Astrocyte (in vitro differentiated cells and primary cell): ENCODE measurements around the gene CDK11A. TPM values are rescaled to one million over a fixed set of nuclear protein-coding genes. Genes with fewer than 3 reads are reported as not detected.
"Not testable (repeated sequence)": the region's sequence is repeated elsewhere in the genome, so short reads cannot be mapped to it uniquely, and the experiment has no call there.

Experiments used
- DNase-seq: peaks from one replicate; pipeline ENCODE4 v3.0.0-alpha.2; 2010; ENCODE audit warnings: low read depth
- FAIRE-seq: peaks from 2 replicates; lab custom pipeline; 2011; peaks lifted over from hg19 to GRCh38; lab: Jason Lieb, UNC
- H2AFZ ChIP-seq: 2 replicates; pipeline ENCODE4 v1.6.0; 2012; ENCODE audit warnings: low read depth, low read length, inconsistent platforms
- H3K27ac ChIP-seq: 2 replicates; pipeline ENCODE4 v1.5.1; 2011; ENCODE audit warnings: low read depth, low read length, inconsistent platforms
- H3K27me3 ChIP-seq: 2 replicates; pipeline ENCODE4 v1.6.0; 2011; ENCODE audit warnings: low read length, inconsistent platforms; ENCODE audit not compliant: insufficient read depth
- H3K36me3 ChIP-seq: 2 replicates; pipeline ENCODE4 v1.5.1; 2011; ENCODE audit warnings: low read length, inconsistent platforms; ENCODE audit not compliant: insufficient read depth
- H3K4me1 ChIP-seq: 2 replicates; pipeline ENCODE4 v1.5.1; 2011; ENCODE audit warnings: low read length, inconsistent platforms; ENCODE audit not compliant: insufficient read depth
- H3K4me2 ChIP-seq: 2 replicates; pipeline ENCODE4 v1.6.0; 2012; ENCODE audit warnings: low read length, inconsistent platforms
- H3K4me3 ChIP-seq: 2 replicates; pipeline ENCODE4 v1.5.1; 2011; ENCODE audit warnings: low read depth, mild to moderate bottlenecking, low read length, inconsistent platforms; ENCODE audit not compliant: insufficient read depth
- H3K79me2 ChIP-seq: 2 replicates; pipeline ENCODE4 v1.6.0; 2012; ENCODE audit warnings: mild to moderate bottlenecking, low read length, inconsistent platforms; ENCODE audit not compliant: insufficient read depth
- H3K9ac ChIP-seq: 2 replicates; pipeline ENCODE4 v1.6.0; 2012; ENCODE audit warnings: mild to moderate bottlenecking, low read length, inconsistent platforms
- H3K9me3 ChIP-seq: 2 replicates; pipeline ENCODE4 v1.5.1; 2012; ENCODE audit warnings: low read depth, mild to moderate bottlenecking, low read length, inconsistent platforms; ENCODE audit not compliant: insufficient read depth
- H4K20me1 ChIP-seq: 2 replicates; pipeline ENCODE4 v1.6.0; 2012; ENCODE audit warnings: low read length, inconsistent platforms; ENCODE audit not compliant: insufficient read depth
- H3K27ac Mint-ChIP-seq: one replicate; pipeline ENCODE4 v1.8.0; 2021; ENCODE audit warnings: mild to moderate bottlenecking, mixed read lengths; ENCODE audit not compliant: unreplicated experiment
- H3K27me3 Mint-ChIP-seq: one replicate; pipeline ENCODE4 v1.8.0; 2021; ENCODE audit warnings: low read depth, mixed read lengths; ENCODE audit not compliant: unreplicated experiment
- H3K36me3 Mint-ChIP-seq: one replicate; pipeline ENCODE4 v1.8.0; 2021; ENCODE audit warnings: low read depth, mixed read lengths; ENCODE audit not compliant: unreplicated experiment
- H3K4me1 Mint-ChIP-seq: one replicate; pipeline ENCODE4 v1.8.0; 2021; ENCODE audit warnings: low read depth, mixed read lengths; ENCODE audit not compliant: unreplicated experiment
- H3K4me3 Mint-ChIP-seq: one replicate; pipeline ENCODE4 v1.8.0; 2021; ENCODE audit warnings: mild to moderate bottlenecking, moderate library complexity, mixed read lengths; ENCODE audit not compliant: unreplicated experiment
- H3K9me3 Mint-ChIP-seq: one replicate; pipeline ENCODE4 v1.8.0; 2021; ENCODE audit warnings: mild to moderate bottlenecking, mixed read lengths; ENCODE audit not compliant: unreplicated experiment
- CTCF ChIP-seq: IDR thresholded peaks from 2 replicates; pipeline ENCODE4 v1.5.1; 2011; ENCODE audit warnings: low read depth, mild to moderate bottlenecking, inconsistent platforms, low read length, moderate library complexity; ENCODE audit not compliant: insufficient read depth
- EZH2 ChIP-seq: IDR thresholded peaks from 2 replicates; pipeline ENCODE4 v1.6.1; 2012; ENCODE audit warnings: mild to moderate bottlenecking, low read length, inconsistent platforms; ENCODE audit not compliant: insufficient read depth
- total RNA-seq: library from RNA; stranded (reverse); gene quantifications from 2 replicates; pipeline ENCODE4 v1.2.1, GENCODE V29; 2021

Gene CDK11A
- total RNA-seq, 1 donor from 2014 or later: 30.3 TPM

GRCh38 chr1:1665815-1666251 is 58.3 kb downstream of the CDK11A start:
- no peaks in the 10 kb centered on the region for H3K79me2 ChIP-seq
- Mint-ChIP-seq H3K4me1 (no peaks in the 10 kb centered on the region), H3K9me3 (no peaks in the 10 kb centered on the region), H3K27me3 (no peaks in the 10 kb centered on the region), H3K36me3 (peaks cover 2% of the 10 kb centered on the region), H3K4me3 (no peak overlapping the region), H3K27ac (no peak overlapping the region)
- H3K4me3 ChIP-seq: no peak overlapping the region
- DNase-seq (no peak), FAIRE-seq (no peak)
- H4K20me1 ChIP-seq: no peaks in the 10 kb centered on the region
- no peak overlapping the region for H3K9ac ChIP-seq
- H3K27me3 ChIP-seq: no peaks in the 10 kb centered on the region
- H2AFZ ChIP-seq: no peak overlapping the region
- H3K4me2 ChIP-seq: no peak overlapping the region
- H3K9me3 ChIP-seq: no peaks in the 10 kb centered on the region
- TF ChIP-seq EZH2 (no peak), CTCF (no peak)
- H3K36me3 ChIP-seq: peaks cover 9% of the 10 kb centered on the region
- no peak overlapping the region for H3K27ac ChIP-seq
- H3K4me1 ChIP-seq: no peaks in the 10 kb centered on the region

- H3K4me2 ChIP-seq: no peak overlapping the region
- no peaks in the 10 kb centered on the region for H3K27me3 Mint-ChIP-seq
- peaks cover 9% of the 10 kb centered on the region for H3K36me3 ChIP-seq
- H3K4me1 ChIP-seq: no peaks in the 10 kb centered on the region
- peaks cover 2% of the 10 kb centered on the region for H3K36me3 Mint-ChIP-seq
- TF ChIP-seq CTCF (no peak), EZH2 (no peak)
- no peak overlapping the region for H3K4me3 Mint-ChIP-seq
- DNase-seq (no peak), FAIRE-seq (no peak)
- H3K4me3 ChIP-seq: no peak overlapping the region
- no peak overlapping the region for H3K27ac Mint-ChIP-seq
- H3K9ac ChIP-seq: no peak overlapping the region
- H3K9me3 Mint-ChIP-seq: no peaks in the 10 kb centered on the region
- H3K79me2 ChIP-seq: no peaks in the 10 kb centered on the region
- no peaks in the 10 kb centered on the region for H3K27me3 ChIP-seq
- H3K4me1 Mint-ChIP-seq: no peaks in the 10 kb centered on the region
- H2AFZ ChIP-seq: no peak overlapping the region
- no peak overlapping the region for H3K27ac ChIP-seq
- no peaks in the 10 kb centered on the region for H4K20me1 ChIP-seq
- no peaks in the 10 kb centered on the region for H3K9me3 ChIP-seq
These were observed 59.0 kb downstream of the CDK11A start for GRCh38 chr1:1664941-1665814.

- H3K4me3 ChIP-seq, H3K4me1 ChIP-seq, H3K9me3 ChIP-seq, H3K9ac ChIP-seq, H3K27me3 Mint-ChIP-seq, H3K79me2 ChIP-seq, H3K27me3 ChIP-seq, H3K4me2 ChIP-seq, H3K27ac Mint-ChIP-seq, H3K36me3 ChIP-seq, H2AFZ ChIP-seq, H3K27ac ChIP-seq, H3K4me1 Mint-ChIP-seq, H3K36me3 Mint-ChIP-seq, H3K9me3 Mint-ChIP-seq, FAIRE-seq, H4K20me1 ChIP-seq, DNase-seq, H3K4me3 Mint-ChIP-seq: not testable (repeated sequence)
These were observed 59.8 kb downstream of the CDK11A start for GRCh38 chr1:1664318-1664717.

GRCh38 chr1:1662830-1663560 is 61.2 kb downstream of the CDK11A start:
- H4K20me1 ChIP-seq, H3K27ac ChIP-seq, H3K27me3 ChIP-seq, H3K4me1 Mint-ChIP-seq, H3K4me1 ChIP-seq, H3K36me3 Mint-ChIP-seq, FAIRE-seq, H3K9me3 ChIP-seq, H3K36me3 ChIP-seq, H3K4me3 ChIP-seq, H2AFZ ChIP-seq, H3K27ac Mint-ChIP-seq, H3K4me2 ChIP-seq, H3K9ac ChIP-seq, DNase-seq, H3K27me3 Mint-ChIP-seq, H3K9me3 Mint-ChIP-seq, H3K79me2 ChIP-seq: not testable (repeated sequence)
- H3K4me3 Mint-ChIP-seq: peak overlapping the region; percentile 62
